GM12891 (cell line): ENCODE measurements around the gene LEKR1.

Experiments
- PAX5 ChIP-seq: IDR thresholded peaks from 2 replicates; pipeline ENCODE4 v1.6.1; 2011; ENCODE audit warnings: low read length, moderate library complexity, mild to moderate bottlenecking; ENCODE audit not compliant: insufficient read depth, severe bottlenecking
- POLR2A ChIP-seq: IDR thresholded peaks from 2 replicates; pipeline ENCODE4 v1.6.1; 2011; ENCODE audit warnings: low read depth, low read length, control low read depth
- POLR2AphosphoS5 ChIP-seq: IDR thresholded peaks from 2 replicates; pipeline ENCODE4 v1.6.1; 2011; ENCODE audit warnings: low read depth, low read length, control low read depth
- POU2F2 ChIP-seq: IDR thresholded peaks from 2 replicates; pipeline ENCODE4 v1.6.1; 2011; ENCODE audit warnings: low read depth, mild to moderate bottlenecking, control low read depth, low read length, moderate library complexity
- SPI1 ChIP-seq: IDR thresholded peaks from 2 replicates; pipeline ENCODE4 v1.6.1; 2011; ENCODE audit warnings: low read depth, low read length, control low read depth
- TAF1 ChIP-seq: IDR thresholded peaks from 2 replicates; pipeline ENCODE4 v1.6.1; 2011; ENCODE audit warnings: low read depth, low read length, control low read depth

GRCh38 chr3:156787926-156788663 lies 38.1 kb upstream of the LEKR1 start:
- TF ChIP-seq POLR2A (no peak), TAF1 (no peak), POLR2AphosphoS5 (no peak), POU2F2 (no peak), SPI1 (no peak), PAX5 (no peak)
